WTC11 (cell line): ENCODE data around the gene TMC5. TPM values are rescaled to one million over a fixed set of nuclear protein-coding genes. Genes with fewer than 3 reads are reported as not detected.

ENCODE experiments used
- ATAC-seq: fragments of 200-7000 bp; cut with Tn5 transposase; 2 replicates; pipeline ENCODE4 v1.10.0; 2021; ENCODE audit warnings: mild to moderate bottlenecking, moderate library complexity
- CTCF ChIA-PET: fragments of 300-600 bp; sonication (Branson Sonifier 250); formaldehyde crosslinking; loops from one replicate; lab custom pipeline; 2021; ENCODE audit warnings: antibody characterized with exemption; lab: Charles Lee
- POLR2A ChIA-PET: fragments of 350-600 bp; sonication (Branson Sonifier 250); formaldehyde crosslinking; loops from one replicate; lab custom pipeline; 2021; ENCODE audit warnings: antibody characterized with exemption; lab: Charles Lee
- DNase-seq: peaks from one replicate; pipeline ENCODE4 v3.0.0; 2021; ENCODE audit warnings: low spot score
- H3K27ac Mint-ChIP-seq: 2 replicates; pipeline ENCODE4 v1.8.0; 2021; ENCODE audit warnings: mixed read lengths
- H3K27me3 Mint-ChIP-seq: 2 replicates; pipeline ENCODE4 v1.8.0; 2021; ENCODE audit warnings: low read depth, mild to moderate bottlenecking, moderate library complexity, mixed read lengths
- H3K36me3 Mint-ChIP-seq: 2 replicates; pipeline ENCODE4 v1.8.0; 2021; ENCODE audit warnings: mixed read lengths
- H3K4me1 Mint-ChIP-seq: 2 replicates; pipeline ENCODE4 v1.8.0; 2022; ENCODE audit warnings: mixed read lengths
- H3K4me3 Mint-ChIP-seq: 2 replicates; pipeline ENCODE4 v1.8.0; 2021; ENCODE audit warnings: mild to moderate bottlenecking, moderate library complexity, mixed read lengths
- H3K9me3 Mint-ChIP-seq: 2 replicates; pipeline ENCODE4 v1.8.0; 2021; ENCODE audit warnings: mixed read lengths
- AFF4 ChIP-seq: sonication (generic); formaldehyde crosslinking; IDR thresholded peaks from 2 replicates; pipeline ENCODE4 v1.8.1; 2023; ENCODE audit warnings: mild to moderate bottlenecking, missing genetic modification reagents, borderline replicate concordance
- ATF1 ChIP-seq: sonication (generic); formaldehyde crosslinking; IDR thresholded peaks from 2 replicates; pipeline ENCODE4 v1.8.1; 2023; ENCODE audit warnings: mild to moderate bottlenecking, moderate library complexity, missing genetic modification reagents
- ATF3 ChIP-seq: sonication (generic); formaldehyde crosslinking; conservative IDR thresholded peaks from 2 replicates; pipeline ENCODE4 v1.8.1; 2022; ENCODE audit warnings: mild to moderate bottlenecking, missing genetic modification reagents
- ETV6 ChIP-seq: sonication (generic); formaldehyde crosslinking; IDR thresholded peaks from 2 replicates; pipeline ENCODE4 v1.8.1; 2022; ENCODE audit warnings: mild to moderate bottlenecking, missing genetic modification reagents
- FOXP4 ChIP-seq: sonication (generic); formaldehyde crosslinking; IDR thresholded peaks from 2 replicates; pipeline ENCODE4 v1.8.0; 2022; ENCODE audit warnings: mild to moderate bottlenecking, missing genetic modification reagents
- JAZF1 ChIP-seq: fragments of 250-450 bp; sonication (Bioruptor Pico); IDR thresholded peaks from 2 replicates; pipeline ENCODE4 v1.9.0; 2021; ENCODE audit warnings: moderate library complexity, mild to moderate bottlenecking, inconsistent platforms
- NFYB ChIP-seq: sonication (generic); formaldehyde crosslinking; conservative IDR thresholded peaks from 2 replicates; pipeline ENCODE4 v1.8.0; 2022; ENCODE audit warnings: low read depth, missing genetic modification reagents
- PRDM15 ChIP-seq: sonication (generic); formaldehyde crosslinking; IDR thresholded peaks from 2 replicates; pipeline ENCODE4 v1.8.0; 2022; ENCODE audit warnings: missing genetic modification reagents
- PREB ChIP-seq: sonication (generic); formaldehyde crosslinking; IDR thresholded peaks from 2 replicates; pipeline ENCODE4 v1.8.1; 2022; ENCODE audit warnings: mild to moderate bottlenecking, missing genetic modification reagents, moderate library complexity, borderline replicate concordance
- PRRX2 ChIP-seq: fragments of 250-450 bp; sonication (Bioruptor Pico); IDR thresholded peaks from 2 replicates; pipeline ENCODE4 v1.8.0; 2021; ENCODE audit warnings: mild to moderate bottlenecking
- SMAD3 ChIP-seq: sonication (generic); formaldehyde crosslinking; IDR thresholded peaks from 2 replicates; pipeline ENCODE4 v1.8.0; 2022; ENCODE audit warnings: missing genetic modification reagents, mild to moderate bottlenecking, borderline replicate concordance
- SMAD4 ChIP-seq: sonication (generic); formaldehyde crosslinking; IDR thresholded peaks from 2 replicates; pipeline ENCODE4 v1.8.0; 2022; ENCODE audit warnings: mild to moderate bottlenecking, missing genetic modification reagents
- STAT6 ChIP-seq: sonication (generic); formaldehyde crosslinking; conservative IDR thresholded peaks from 2 replicates; pipeline ENCODE4 v1.8.1; 2023; ENCODE audit warnings: mild to moderate bottlenecking, low read depth, missing genetic modification reagents, moderate library complexity
- USF2 ChIP-seq: sonication (generic); formaldehyde crosslinking; IDR thresholded peaks from 2 replicates; pipeline ENCODE4 v1.8.1; 2023; ENCODE audit warnings: mild to moderate bottlenecking, missing genetic modification reagents, moderate library complexity
- ZNF138 ChIP-seq: sonication (generic); formaldehyde crosslinking; conservative IDR thresholded peaks from 2 replicates; pipeline ENCODE4 v1.8.1; 2022; ENCODE audit warnings: mild to moderate bottlenecking, moderate library complexity, missing genetic modification reagents
- total RNA-seq: library from RNA; stranded (reverse); gene quantifications from 3 replicates; pipeline ENCODE4 v1.2.3, GENCODE V29; 2021

The TMC5 gene
- total RNA-seq, 1 experiment from 2014 or later: 3.1 TPM

- Mint-ChIP-seq H3K27me3 (no peaks in the 10 kb centered on the region), H3K36me3 (peaks cover 57% of the 10 kb centered on the region), H3K27ac (no peak overlapping the region), H3K4me1 (peaks cover 2% of the 10 kb centered on the region; the same call in 1 of the 2 replicates), H3K4me3 (no peak overlapping the region), H3K9me3 (no peaks in the 10 kb centered on the region)
- no peak for TF ChIP-seq PREB (CRISPR knock-in tag)
- CTCF ChIA-PET: interaction anchor here (0.6 kb wide), 2 partner anchors 23 to 65 kb away, joined by 3 read pairs; no protein-coding TSS in a partner anchor
- no peak for DNase-seq
- POLR2A ChIA-PET: no interaction called here
- no peak for ATAC-seq
Measured at GRCh38 chr16:19513377-19514053, 95.8 kb downstream of the TMC5 start.

GRCh38 chr16:19515757-19516156 is 98.1 kb downstream of the TMC5 start:
- CTCF ChIA-PET: no interaction called here
- TF ChIP-seq PRRX2 (CRISPR knock-in tag) (no peak), USF2 (CRISPR knock-in tag) (no peak), ATF3 (CRISPR knock-in tag) (no peak), STAT6 (no peak), JAZF1 (CRISPR knock-in tag) (no peak), SMAD3 (CRISPR knock-in tag) (no peak), AFF4 (CRISPR knock-in tag) (no peak), ETV6 (CRISPR knock-in tag) (no peak), SMAD4 (CRISPR knock-in tag) (no peak), ZNF138 (CRISPR knock-in tag) (no peak), ATF1 (CRISPR knock-in tag) (no peak), NFYB (CRISPR knock-in tag) (no peak), FOXP4 (CRISPR knock-in tag) (no peak), PRDM15 (CRISPR knock-in tag) (no peak)
- no peak overlapping the region for H3K4me3 Mint-ChIP-seq
- no peaks in the 10 kb centered on the region for H3K9me3 Mint-ChIP-seq
- DNase-seq (no peak), ATAC-seq (no peak)
- no peak overlapping the region for H3K27ac Mint-ChIP-seq
- POLR2A ChIA-PET: no interaction called here
- peaks cover 54% of the 10 kb centered on the region for H3K36me3 Mint-ChIP-seq
- no peaks in the 10 kb centered on the region for H3K27me3 Mint-ChIP-seq
- H3K4me1 Mint-ChIP-seq: peaks cover 12% of the 10 kb centered on the region
